AG09319 (cell line): Measurements from ENCODE around the gene CDRT15.
"Not testable (repeated sequence)": the region's sequence is repeated elsewhere in the genome, so short reads cannot be mapped to it uniquely, and the experiment has no call there.

Experiments used
- DNase-seq: peaks from one replicate; pipeline ENCODE4 v3.0.0-alpha.2; 2010; ENCODE audit warnings: low read depth; ENCODE audit errors: extremely low read depth
- TF ChIP-seq, protein P1 (sequence below): IDR thresholded peaks from 2 replicates; pipeline ENCODE4 v1.5.1; 2011; ENCODE audit warnings: low read depth, mild to moderate bottlenecking, inconsistent platforms, low read length, moderate library complexity

The CDRT15 gene

DNA sequence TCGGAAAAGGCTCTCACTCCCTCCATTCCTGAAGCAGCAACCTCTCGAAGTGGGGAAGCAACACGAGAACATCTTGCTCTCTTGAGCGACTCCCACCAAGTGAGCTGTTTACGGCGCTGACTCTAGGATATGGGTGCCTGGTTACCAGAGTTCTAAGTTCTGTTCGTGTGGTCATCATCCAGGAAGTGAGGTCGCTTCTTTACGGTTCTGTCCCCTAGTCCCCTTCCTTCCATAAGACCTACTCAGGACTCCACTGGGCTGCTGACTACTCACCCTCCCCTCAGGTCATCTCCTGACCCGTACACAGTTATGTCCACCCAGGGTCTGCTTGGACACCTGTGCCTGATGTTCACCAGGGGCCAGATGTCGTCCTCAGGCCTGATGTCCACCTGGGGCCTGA is at the start of gene CDRT15:
Gene CDRT15, minus strand, starts transcription at position 101 of the 400 bp plus-strand sequence. Its CDS starts 29 bp downstream, at position 72.
- not testable (repeated sequence) for DNase-seq

DNA sequence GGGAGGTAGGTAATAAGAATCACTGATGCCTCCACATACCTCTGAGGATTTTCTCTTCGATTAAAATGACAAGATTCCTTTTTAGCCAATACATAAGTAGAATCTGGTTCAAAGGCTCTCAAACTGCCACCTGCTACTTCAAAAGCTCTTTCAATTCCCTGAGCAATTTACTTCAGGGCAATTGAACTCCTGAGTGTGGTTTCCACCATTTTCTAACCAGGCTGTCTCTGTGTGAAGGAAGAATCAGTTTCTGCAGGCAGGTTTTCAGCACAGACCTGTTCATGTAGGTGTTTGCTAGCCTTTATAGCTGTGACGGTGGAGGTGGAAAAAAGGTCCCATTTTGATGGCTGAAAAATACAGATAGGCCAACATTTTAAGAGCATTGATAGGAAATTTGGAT is 46.1 kb upstream of the CDRT15 start:
- TF ChIP-seq, protein P1, sequence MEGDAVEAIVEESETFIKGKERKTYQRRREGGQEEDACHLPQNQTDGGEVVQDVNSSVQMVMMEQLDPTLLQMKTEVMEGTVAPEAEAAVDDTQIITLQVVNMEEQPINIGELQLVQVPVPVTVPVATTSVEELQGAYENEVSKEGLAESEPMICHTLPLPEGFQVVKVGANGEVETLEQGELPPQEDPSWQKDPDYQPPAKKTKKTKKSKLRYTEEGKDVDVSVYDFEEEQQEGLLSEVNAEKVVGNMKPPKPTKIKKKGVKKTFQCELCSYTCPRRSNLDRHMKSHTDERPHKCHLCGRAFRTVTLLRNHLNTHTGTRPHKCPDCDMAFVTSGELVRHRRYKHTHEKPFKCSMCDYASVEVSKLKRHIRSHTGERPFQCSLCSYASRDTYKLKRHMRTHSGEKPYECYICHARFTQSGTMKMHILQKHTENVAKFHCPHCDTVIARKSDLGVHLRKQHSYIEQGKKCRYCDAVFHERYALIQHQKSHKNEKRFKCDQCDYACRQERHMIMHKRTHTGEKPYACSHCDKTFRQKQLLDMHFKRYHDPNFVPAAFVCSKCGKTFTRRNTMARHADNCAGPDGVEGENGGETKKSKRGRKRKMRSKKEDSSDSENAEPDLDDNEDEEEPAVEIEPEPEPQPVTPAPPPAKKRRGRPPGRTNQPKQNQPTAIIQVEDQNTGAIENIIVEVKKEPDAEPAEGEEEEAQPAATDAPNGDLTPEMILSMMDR = no peak
- DNase-seq = no peak

DNA sequence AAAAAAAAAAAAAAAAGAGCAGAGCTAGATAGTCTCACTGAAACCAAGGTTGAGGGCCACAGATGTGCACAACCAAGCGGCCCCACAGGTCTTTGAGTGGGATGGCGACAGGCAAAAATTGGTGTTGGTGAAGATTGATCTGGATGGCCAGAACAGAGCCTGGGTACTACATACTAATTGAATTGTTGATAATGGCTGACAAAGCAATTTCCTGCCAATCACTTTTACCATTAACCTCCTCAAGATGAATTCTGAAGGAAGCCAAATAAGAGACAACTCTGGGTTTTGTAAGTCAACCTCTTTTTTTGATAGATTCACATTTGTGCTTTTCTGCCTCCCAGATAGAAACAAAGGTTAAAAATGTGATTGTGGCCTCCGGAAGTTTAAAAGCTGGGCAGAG is 44.9 kb upstream of the CDRT15 start:
- TF ChIP-seq, protein P1 = no peak
- no peak for DNase-seq

DNA sequence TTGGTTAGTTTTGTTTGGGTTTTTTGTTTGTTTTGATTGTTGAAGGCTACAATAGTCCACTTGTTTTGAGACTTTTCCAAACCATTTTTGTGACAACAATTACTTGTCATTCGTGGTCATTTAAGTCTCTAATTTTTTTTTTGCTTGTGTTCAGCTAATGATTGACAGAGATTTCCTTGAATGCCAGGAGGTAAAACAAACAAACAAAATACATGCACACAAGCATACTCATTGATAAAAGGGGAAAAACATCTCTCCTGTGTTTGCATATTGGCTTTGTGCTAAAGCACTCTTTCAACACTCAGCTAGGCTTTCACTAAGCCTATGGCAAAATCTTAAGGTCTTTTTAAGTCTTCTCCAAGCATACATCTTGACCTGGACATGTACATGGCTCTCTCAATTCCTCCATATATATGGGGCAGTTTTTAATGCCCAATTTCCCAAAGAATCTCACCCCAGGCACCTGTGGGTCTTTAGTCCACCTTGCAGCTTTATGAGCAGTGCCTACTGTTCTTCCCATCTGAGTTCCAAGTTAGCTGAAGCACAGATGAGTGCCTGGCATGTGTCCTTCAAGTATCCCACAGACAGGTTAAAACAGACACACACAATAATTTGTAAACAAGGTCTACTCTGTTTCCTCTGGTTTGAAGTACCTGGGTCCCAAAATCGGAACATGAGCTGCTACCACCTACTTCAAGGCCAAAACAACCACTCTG is 40.0 kb upstream of the CDRT15 start:
- TF ChIP-seq, protein P1 = no peak
- DNase-seq = no peak

DNA sequence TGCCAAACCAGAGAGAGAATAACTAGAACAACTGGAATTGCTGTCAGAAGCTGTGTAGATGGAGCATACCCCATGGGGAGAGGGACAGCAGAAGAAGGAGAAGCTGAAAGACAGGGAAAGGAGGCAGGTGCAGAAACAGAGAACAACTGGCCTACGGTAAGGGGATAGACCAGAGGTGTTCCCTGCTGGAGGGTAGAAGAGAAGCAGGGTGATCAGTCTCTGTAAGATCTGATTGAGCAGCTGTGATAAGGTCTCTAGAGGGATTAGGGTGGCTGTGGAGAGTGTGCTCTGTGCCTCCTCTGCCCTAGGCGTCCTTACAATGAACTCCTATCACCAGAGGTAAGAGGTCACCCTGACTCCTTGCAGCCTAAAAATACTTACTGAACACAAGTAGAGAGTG is 33.8 kb upstream of the CDRT15 start:
- TF ChIP-seq, protein P1 = no peak
- DNase-seq = no peak

DNA sequence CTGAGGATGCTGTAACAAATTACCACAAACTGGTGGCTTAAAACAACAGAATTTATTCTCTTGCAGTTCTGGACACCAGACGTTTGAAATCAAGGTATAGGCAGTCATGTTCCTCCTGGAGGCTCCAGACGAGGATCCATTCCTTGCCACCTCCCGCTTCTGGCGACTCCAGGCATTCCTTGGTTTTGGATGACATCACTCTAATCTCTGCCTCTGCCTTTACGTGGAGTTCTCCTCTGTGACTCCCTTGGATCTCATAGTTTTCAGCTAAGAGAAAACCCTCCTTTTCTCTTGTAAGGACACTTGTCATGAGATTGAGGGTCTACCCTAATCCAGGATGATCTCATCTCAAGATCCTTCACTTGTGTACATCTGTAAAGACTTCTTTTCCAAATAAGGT is 32.8 kb upstream of the CDRT15 start:
- no peak for DNase-seq
- TF ChIP-seq, protein P1 = no peak

DNA sequence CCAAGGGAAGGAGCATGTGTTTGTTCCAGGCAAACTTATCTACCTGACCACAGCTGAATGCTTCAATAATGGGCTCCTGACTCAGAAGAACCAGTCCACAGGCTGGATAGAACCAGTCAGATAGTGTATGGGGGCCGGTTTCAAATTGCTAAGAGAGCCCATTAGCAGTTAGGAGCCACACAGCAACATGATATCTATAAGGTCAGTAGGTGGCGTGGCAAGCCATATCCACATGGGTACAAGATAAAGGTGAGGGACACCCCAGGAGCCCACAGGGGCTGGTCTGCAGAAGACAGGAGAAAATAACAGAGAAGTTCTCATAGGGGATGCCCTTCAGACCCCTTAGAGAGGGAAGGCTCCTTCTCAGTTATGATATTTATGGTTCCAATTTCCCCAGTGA is 31.6 kb upstream of the CDRT15 start:
- TF ChIP-seq, protein P1 = no peak
- no peak for DNase-seq

DNA sequence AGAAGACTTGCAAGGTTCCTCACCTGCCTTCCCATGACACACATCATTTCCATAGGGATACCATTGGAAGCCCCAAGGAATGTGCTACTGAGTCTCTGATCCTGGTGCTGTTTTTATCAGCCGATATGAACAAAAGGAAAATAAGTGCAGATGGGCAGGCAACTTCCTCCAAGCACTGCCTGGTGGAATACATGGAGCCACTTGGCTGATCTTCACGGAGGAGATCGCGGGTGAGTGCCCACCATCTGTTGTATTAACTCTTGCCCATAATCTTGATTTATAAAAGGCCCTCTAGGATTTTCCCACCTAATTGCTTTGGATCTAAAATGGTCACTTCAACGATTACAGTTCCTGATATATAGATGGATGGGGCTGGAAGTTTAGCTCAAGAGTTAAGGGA is 24.7 kb upstream of the CDRT15 start:
- DNase-seq = no peak
- TF ChIP-seq, protein P1 = no peak
